Stimulated activated CD4-positive, alpha-beta T cell treated with anti-CD3 and anti-CD28 coated beads, Interleukin-12 subunit alpha, Interleukin-12 subunit beta, amount 100 ng/mL, for 4 hours (primary cell): ENCODE data around the gene COX8C.
A peak's percentile ranks its signal among the peaks of the same experiment; 100 is the strongest.
"Not testable (repeated sequence)": the region's sequence is repeated elsewhere in the genome, so short reads cannot be mapped to it uniquely, and the experiment has no call there.

ENCODE experiments used
- DNase-seq: peaks from one replicate; pipeline ENCODE4 v3.0.0-alpha.2; 2020

Gene COX8C

GRCh38 chr14:93322929-93323599 lies 23.9 kb upstream of the COX8C start:
- no peak for DNase-seq

- no peak for DNase-seq
Observed at GRCh38 chr14:93323600-93324174, 23.3 kb upstream of the COX8C start.

GRCh38 chr14:93326196-93326595 lies 20.8 kb upstream of the COX8C start:
- no peak for DNase-seq

GRCh38 chr14:93328546-93328945 lies 18.4 kb upstream of the COX8C start:
- no peak for DNase-seq

- no peak for DNase-seq
Observed at GRCh38 chr14:93329965-93330608, 16.9 kb upstream of the COX8C start.

- DNase-seq: no peak
Observed at GRCh38 chr14:93330609-93331000, 16.4 kb upstream of the COX8C start.

- no peak for DNase-seq
Observed at GRCh38 chr14:93331002-93331727, 15.8 kb upstream of the COX8C start.

- DNase-seq: no peak
Observed at GRCh38 chr14:93331728-93332396, 15.1 kb upstream of the COX8C start.

- DNase-seq: peak; percentile 23
Observed at GRCh38 chr14:93332397-93332852, 14.6 kb upstream of the COX8C start.

GRCh38 chr14:93332853-93333630 lies 13.9 kb upstream of the COX8C start, which contains the start of gene BTBD7:
Gene BTBD7, minus strand, starts transcription at chr14:93333036. Its CDS starts 36,985 bp downstream, at chr14:93296051.
- peak; percentile 93 for DNase-seq

GRCh38 chr14:93333631-93334103 lies 13.3 kb upstream of the COX8C start:
- no peak for DNase-seq

GRCh38 chr14:93337143-93337753 lies 9.7 kb upstream of the COX8C start:
- DNase-seq: no peak

- DNase-seq: no peak
Observed at GRCh38 chr14:93337884-93338283, 9.1 kb upstream of the COX8C start.

GRCh38 chr14:93343266-93343665 lies 3.7 kb upstream of the COX8C start:
- no peak for DNase-seq

GRCh38 chr14:93343797-93344196 lies 3.2 kb upstream of the COX8C start:
- no peak for DNase-seq

- no peak for DNase-seq
Observed at GRCh38 chr14:93347850-93348249, 868 bp downstream of the COX8C start.

- no peak for DNase-seq
Observed at GRCh38 chr14:93348292-93348691, 1.3 kb downstream of the COX8C start.

- not testable (repeated sequence) for DNase-seq
Observed at GRCh38 chr14:93354873-93355272, 7.9 kb downstream of the COX8C start.

- DNase-seq: no peak
Observed at GRCh38 chr14:93368996-93369712, 22.2 kb downstream of the COX8C start.

GRCh38 chr14:93369713-93370266 lies 22.8 kb downstream of the COX8C start:
- DNase-seq: no peak
